ENCODE results near the gene ANO4.

Gene ANO4

DNA sequence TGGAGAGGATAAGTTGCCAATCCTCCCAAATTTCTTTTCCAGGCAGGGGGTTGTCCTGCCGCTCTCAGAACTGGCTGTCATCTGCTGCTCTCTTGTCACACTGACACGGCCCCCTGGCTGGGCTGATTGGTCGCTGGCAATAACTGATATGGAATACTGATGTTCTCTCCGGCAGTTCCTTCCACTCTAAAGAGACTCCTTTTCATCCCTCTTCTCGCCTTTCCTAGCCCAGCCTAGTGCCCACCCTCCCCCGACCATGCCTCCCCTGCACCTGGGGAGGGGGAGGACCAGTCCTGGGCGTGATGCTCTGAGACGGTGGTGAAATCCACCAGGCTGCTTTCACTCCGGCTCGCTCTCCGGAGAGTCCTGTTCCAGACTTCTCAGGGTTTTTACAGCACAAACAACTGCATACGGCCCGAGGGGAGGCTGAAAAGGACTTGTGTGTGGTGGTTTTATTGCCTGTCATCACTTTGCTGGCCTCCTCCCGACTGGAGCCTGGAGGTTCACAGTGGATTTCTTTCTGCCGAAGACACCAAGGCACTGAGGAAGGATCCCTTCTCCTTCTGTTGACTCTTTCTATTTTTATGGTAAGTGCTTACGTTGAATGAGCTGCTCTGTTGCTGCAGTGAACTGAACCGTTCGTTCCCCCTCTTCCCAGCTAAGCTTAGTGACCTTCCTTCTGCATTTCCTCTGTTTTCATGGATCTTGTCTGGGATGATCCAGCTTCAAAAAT is at the start of gene ANO4:
Gene ANO4 (plus strand): TSS at position 336 of the 733 bp plus-strand sequence. CDS start 107,010 bp downstream, outside the sequence.
- DNase-seq = no peak

DNA sequence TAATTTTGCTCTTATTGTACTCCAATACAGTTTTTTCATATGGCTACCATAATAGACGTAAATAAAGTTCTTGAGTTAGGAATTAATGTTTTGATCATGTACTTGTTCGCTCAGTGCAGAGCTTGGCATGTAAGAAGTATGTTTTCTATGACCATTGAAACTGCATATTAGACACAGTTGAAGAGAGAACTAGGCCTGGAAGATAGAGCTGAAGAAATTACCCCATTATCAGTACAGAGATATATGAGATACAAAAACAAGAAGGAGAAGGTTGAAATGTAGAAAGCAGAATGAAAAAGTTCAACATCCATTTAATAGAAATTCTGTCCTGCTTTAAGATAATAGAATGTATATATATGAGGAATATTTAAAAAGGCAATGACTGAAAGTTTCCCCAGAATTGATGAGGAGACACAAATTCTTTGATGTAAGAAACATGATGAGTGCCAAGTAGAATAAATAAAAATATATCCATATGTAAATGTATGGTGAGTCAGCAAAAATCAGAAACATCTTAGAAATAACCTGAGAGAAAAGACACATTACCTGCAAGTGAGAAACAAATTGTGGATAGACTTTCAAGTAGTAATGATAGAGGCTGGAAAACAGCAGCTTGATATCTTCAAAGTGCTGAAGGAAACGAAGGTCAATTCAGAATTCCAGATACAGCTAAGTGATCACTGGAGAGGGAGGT is 49.1 kb upstream of the ANO4 start:
- DNase-seq = no peak

DNA sequence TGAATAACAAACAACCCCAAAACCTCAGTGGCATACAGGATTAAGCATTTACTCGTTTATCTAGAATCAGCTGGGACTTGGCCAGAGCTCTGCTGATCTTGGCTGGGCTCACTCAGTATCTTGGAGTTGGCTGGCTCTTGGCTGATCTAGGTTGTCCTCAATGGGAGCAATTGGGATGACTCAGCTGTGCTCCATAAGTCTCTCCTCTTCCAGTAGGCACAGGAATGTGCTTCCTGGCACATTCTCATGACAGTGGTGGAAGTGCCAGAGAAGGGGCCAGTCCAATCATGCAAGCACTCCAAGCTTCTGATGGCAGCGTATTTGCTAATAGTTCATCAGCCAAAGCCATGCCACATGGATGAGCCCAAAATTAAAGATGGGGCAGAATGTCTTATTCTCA is 41.7 kb upstream of the ANO4 start:
- DNase-seq = no peak

DNA sequence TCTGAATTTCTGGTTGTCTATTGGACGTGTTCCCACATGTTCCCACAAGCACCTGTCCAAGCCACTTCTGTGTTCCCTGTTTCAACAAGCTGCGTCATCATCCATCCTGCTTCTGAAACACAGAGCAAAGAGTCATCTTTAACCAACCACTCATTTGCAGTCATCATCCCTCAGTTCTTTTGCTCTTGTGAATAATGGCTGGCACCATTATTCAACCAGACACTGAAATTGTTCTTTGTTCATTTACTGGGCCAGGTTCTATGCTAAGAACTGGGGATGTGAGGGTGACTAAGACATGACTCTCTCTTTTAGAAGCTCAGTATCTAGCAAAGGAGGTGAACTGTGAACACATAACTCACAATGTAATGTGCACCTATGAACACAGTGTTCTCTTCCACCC is 40.7 kb upstream of the ANO4 start:
- peak; percentile 17 for DNase-seq

DNA sequence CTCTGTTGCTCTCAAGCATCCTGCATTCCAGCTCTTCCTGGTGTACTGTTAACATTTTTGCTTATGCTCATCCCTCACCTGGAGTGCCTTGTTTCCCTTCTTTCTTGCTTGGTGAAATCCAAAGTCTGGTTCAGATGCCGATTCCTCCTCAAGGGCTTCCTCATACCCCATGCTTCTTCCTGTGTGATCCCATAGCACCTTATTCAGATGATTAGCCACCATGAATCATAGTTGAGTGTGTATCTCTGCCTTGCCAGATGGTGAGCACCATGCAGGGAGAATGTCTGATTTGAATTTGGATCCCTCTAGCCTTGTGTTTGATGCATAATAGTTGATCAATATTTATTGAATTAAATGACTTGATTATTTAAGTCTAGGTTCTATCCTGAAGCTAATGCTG is 39.4 kb upstream of the ANO4 start:
- DNase-seq = no peak

DNA sequence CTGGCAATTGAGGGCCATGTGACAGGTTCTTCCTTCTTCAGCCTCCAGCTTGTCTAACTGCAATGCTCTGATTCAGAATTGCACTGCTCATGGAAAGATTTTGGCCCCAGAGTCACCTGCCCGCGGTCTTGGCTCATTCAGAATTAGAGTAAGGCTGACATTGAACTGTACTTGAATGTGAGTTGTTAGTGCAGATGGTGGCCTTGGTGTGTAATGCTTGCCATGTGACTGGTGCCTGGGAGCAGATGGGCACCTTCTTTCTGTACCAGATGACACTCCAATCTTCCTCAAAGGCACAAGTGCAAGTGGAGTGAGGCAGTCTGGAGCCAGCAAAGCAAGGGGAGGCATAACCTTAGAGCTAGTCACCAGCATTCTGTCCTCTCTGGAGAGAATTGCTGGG is 36.5 kb upstream of the ANO4 start:
- DNase-seq = no peak

DNA sequence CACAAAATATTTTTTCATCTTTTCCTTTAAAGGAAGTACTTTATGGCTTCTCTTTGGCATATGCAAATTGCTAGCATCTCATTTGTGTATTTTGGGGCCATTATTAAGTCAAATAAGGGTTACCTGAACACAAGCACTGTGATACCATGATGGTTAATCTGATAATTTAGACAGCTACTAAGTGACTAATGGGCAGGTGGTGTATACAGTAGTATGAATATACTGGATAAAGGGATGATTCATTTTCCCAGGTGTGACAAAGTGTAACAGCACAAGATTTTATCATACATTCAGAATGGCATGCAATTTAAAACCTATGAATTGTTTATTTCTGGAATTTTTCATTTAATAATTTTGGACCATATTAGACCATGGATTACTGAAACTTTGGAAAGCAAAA is 27.2 kb upstream of the ANO4 start:
- no peak for DNase-seq

- DNase-seq = no peak
Measured at GRCh38 chr12:100767950-100768349, 26.6 kb upstream of the ANO4 start.

GRCh38 chr12:100778967-100779590 is 15.5 kb upstream of the ANO4 start:
- DNase-seq = no peak

- no peak for DNase-seq
Measured at GRCh38 chr12:100789146-100789545, 5.4 kb upstream of the ANO4 start.

DNA sequence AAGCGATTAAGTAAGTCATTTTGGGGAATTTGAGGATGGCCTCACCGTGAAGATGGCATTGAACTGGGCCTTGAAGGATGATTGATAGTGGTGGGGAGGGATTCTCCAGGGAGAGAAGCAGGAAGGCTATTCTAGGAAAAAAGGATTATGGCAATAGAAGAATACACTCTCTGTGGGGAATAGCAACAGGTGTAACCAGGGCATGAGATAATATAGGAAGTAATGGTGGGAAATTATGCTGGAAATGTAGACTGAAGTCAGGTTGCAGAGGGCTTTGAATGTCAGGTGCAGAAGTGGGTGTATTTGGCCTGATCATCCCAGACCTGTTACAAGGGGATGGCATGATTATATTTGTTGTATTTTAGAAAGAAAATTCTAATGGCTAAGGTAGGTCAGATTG is 4.6 kb upstream of the ANO4 start:
- DNase-seq = no peak

DNA sequence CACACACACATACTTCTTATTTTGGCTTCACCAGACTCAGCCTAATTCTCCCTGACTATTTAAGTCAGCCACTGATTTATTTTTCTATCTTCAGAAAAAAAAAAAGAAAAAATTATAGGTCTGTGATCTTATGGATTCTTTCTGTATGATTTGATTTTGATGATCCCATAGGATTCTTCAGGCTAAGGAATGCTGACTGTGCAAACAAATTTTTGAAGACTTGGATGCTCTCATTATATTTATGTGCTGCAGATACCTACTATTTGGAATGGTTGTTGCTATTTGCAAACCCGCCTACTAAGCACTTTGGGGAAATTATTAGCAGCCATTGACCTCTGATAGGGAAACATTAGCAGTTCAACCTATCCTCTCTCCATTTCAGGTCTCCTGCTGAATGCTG is 4.0 kb upstream of the ANO4 start:
- no peak for DNase-seq

GRCh38 chr12:100793182-100793581 is 1.4 kb upstream of the ANO4 start:
- DNase-seq = no peak

GRCh38 chr12:100795174-100795799 is 711 bp downstream of the ANO4 start:
- no peak for DNase-seq

DNA sequence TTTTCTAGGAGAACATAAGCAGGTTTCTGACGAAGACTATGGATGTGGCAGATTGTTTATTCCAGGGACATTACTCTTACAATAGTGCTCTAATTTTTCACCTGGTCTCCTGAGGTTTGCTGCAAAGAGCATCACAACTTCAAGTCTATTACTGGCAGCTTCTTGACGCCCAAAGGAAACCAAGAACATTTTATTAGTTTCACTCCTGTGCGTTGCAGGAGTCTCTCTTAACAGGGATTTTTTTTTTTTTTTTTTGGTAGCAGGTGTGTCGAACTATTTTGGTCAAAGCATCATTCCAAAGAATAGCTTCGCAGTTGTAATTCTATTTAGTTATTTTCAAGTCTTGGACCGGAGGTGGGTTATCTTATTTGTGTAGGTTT is 1.2 kb downstream of the ANO4 start:
- no peak for DNase-seq

DNA sequence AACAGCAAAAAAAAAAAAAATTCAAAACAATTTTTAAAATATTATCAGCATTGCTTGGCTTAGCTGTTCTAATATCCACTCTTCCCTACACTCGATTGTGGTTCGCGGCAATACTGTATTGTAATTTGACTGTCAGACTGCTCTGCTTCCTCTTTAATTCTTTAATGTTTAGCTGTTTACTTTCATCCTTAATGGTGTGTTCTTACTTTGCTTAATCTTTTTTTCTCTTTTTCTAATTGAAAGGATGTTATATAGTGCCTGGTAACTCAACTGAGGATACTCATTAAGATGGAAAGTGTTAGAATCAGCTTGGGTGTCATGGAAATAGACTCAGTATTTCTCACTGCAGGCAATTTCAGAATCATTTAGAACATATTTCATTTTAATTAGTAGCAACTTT is 2.0 kb downstream of the ANO4 start:
- DNase-seq = no peak

- no peak for DNase-seq
Measured at GRCh38 chr12:100797246-100797645, 2.7 kb downstream of the ANO4 start.

DNA sequence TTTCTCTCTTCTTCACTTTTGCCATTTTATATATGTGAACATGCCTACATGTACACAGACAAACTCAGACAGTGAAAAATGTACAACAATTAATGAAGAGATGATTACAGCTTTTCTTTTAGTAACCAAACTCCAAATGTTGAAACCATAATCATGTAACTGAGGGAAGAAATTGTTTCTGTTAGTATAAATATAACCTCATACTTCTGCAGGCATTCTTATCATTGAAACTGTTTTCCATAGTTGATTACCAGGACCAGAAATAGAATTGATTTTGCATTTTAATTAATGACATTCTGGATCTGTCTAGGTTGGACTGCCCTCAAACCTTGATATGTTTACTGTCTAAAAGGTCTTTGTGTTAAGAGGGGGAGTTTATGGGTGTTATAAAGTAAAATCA is 3.2 kb downstream of the ANO4 start:
- no peak for DNase-seq

GRCh38 chr12:100798286-100799160 is 3.9 kb downstream of the ANO4 start:
- DNase-seq = no peak

GRCh38 chr12:100799770-100800169 is 5.2 kb downstream of the ANO4 start:
- DNase-seq = no peak

GRCh38 chr12:100800723-100801122 is 6.1 kb downstream of the ANO4 start:
- DNase-seq = no peak

DNA sequence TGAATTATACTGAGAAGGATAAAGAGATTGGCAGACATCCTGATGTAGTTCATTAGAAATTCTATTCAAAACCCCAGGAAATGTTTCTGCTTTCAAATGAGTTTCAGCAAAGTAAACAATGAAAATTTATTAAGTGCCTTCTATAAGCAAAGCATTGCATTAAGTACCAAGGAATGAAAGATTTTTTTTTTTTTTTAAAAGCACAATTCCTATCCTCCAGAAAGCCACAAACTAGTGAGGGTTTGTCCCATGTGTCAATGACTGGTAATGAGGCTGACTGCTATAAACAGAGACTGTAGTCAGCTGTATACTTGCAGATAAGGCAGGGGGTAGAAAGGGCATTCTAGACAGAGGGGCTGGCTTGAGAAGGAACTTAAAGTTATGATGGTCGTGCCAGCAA is 6.7 kb downstream of the ANO4 start:
- DNase-seq = no peak

DNA sequence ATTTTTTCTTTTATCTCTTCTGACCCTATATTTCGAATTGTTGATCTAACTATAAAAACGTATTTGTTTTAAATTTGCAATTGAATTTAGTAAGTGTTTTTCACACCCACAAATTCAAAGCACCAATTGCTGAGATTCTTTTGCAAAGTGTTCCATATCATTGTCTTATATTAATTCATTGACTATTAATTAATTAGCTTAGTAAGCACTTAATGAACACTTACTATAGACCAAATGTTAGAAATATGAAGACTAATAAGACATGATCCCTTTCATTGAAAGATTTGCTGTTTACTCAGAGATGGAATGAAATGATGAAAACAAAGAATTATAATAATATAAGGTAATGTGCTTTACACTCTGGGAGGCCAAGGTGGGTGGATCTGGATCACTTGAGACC is 14.2 kb downstream of the ANO4 start:
- no peak for DNase-seq
